GM04504 (cell line): ENCODE measurements around the gene EDARADD.

Experiments
- DNase-seq: peaks from one replicate; pipeline ENCODE4 v3.0.0-alpha.2; 2012; ENCODE audit warnings: low read depth

Gene EDARADD

GRCh38 chr1:236394879-236395229, 768 bp downstream of the EDARADD start:
- DNase-seq = no peak

GRCh38 chr1:236395230-236395946, 1.3 kb downstream of the EDARADD start:
- DNase-seq = no peak

GRCh38 chr1:236395947-236396664, 2.0 kb downstream of the EDARADD start:
- no peak for DNase-seq

- no peak for DNase-seq
Observed at GRCh38 chr1:236396665-236397043, 2.6 kb downstream of the EDARADD start.

DNA sequence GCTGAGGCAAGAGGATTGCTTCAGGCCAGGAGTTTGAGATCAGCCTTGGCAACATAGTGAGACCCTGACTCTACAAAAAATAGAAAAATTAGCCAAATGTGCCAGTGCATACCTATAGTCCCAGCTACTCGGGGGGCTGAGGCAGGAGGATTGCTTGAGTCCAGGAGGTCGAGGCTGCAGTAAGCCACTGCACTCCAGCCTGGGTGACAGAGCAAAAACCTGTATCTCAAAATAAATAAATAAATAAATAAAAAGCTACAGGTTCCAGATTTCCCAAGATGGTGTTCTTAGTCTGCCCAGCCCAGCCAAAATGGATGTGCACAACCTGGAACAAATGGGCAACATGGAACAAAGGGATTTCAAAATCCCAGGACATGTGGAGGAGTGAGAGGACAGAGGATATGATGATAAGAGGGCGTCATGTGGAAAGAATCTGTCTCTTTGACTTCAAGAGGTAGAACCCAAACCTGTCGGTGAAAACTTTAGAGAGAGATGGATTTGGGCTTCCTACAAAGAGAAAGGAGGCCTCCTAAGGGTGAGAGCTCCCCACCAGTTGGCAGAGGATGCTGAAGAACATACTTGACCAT, 3.2 kb downstream of the EDARADD start:
- DNase-seq = no peak

GRCh38 chr1:236398538-236398937, 4.5 kb downstream of the EDARADD start:
- no peak for DNase-seq

GRCh38 chr1:236400061-236400603, 6.0 kb downstream of the EDARADD start:
- no peak for DNase-seq

- no peak for DNase-seq
Observed at GRCh38 chr1:236401698-236402097, 7.6 kb downstream of the EDARADD start.

DNA sequence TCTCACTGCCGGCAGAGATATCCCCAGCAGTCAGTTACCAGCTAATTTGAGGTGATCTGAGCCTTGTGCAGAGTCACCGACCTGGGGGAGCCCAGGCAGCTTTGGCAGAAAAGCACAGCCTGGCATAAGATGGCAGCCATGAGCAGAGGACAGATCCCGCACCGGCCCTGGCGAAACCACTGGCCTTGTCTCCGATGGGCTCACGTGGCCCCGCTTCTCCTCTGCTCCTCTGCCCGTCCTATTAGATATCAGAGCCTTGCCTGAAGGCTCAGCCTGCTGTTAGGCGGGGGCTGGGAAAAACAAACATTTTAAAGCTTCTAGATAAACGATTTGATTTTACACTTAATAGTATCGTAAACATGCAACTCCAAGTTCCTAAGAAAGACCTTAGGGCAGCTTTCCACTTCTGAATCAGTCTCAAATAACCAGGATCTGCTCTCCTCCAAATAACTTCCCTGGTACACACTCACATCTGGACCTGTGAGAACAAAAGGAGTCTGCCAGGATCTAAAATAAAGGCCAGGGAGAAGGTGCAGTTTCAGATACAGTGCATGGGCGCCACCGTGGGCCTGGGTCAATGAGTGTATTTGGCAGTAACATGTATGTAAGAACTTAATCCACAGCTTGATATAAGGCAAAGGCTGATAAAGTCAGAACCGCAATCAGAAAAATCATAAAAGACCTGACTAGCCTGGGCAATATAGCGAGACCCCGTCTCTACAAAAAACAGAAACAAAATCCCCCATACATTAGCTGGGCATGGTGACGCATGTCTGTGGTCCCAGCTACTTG, 10.0 kb downstream of the EDARADD start:
- no peak for DNase-seq

GRCh38 chr1:236407059-236407458, 13.0 kb downstream of the EDARADD start:
- no peak for DNase-seq

DNA sequence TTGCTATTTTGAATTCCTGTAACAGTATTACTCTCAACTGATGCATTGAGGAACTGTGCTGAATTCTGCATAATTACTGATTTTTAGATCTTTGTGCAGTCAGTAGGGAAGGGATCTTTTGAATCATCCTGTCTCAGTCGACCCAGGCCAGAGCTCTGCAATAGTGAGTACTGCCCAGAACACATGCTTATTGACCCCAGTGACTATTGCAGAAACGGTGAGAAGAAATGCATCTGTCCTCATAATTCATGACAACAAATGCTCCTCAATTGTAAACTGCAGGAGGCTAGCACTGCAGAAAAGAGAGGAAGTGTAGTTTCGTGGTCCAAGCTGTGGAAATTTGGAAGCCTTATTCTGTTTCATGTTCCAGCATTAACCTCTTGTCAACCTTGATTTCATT, 19.6 kb downstream of the EDARADD start:
- no peak for DNase-seq

DNA sequence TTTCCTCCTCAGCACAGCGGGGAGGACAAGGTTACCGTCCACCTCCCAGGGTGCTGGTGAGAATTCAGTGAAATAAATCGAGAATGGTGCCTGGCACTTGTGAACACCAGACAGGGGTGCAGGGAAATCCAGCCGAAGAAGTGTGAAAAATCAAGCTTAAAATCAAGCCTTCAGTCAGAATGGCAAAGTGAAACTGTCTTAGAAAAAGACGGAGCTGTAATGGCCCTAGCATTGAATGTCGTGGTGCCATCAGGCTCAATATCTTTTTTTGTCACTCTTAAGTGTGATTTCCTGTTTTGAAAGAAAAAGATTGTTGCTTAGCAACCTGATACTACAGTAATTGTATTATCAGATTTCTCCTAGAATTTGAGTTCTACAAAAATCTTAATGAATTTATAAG, 22.1 kb downstream of the EDARADD start:
- DNase-seq = no peak

GRCh38 chr1:236417336-236417735, 23.2 kb downstream of the EDARADD start:
- DNase-seq = no peak

DNA sequence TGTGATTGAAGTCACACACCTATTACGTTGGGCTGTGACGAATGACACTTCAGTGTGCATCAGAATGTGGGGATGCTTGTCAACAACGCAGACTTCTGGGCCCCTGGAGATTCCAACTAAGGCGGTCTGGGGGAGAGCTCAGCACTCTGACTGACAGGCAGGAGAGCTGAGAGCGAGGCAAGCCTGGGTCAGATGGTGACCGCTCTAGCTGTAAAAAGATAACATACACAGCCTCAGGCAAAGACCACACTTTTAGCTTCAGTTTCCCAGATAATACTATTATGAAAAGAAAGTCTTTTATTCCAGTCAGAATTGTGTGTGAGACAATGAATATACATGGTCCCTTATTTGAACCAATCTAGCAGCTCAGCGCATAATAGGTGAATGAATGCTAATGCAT, 25.4 kb downstream of the EDARADD start:
- DNase-seq = no peak

- DNase-seq = no peak
Observed at GRCh38 chr1:236421022-236421421, 26.9 kb downstream of the EDARADD start.

GRCh38 chr1:236421850-236422516, 27.9 kb downstream of the EDARADD start:
- no peak for DNase-seq

GRCh38 chr1:236422517-236422876, 28.4 kb downstream of the EDARADD start:
- DNase-seq = no peak

- no peak for DNase-seq
Observed at GRCh38 chr1:236425031-236425663, 31.1 kb downstream of the EDARADD start.

DNA sequence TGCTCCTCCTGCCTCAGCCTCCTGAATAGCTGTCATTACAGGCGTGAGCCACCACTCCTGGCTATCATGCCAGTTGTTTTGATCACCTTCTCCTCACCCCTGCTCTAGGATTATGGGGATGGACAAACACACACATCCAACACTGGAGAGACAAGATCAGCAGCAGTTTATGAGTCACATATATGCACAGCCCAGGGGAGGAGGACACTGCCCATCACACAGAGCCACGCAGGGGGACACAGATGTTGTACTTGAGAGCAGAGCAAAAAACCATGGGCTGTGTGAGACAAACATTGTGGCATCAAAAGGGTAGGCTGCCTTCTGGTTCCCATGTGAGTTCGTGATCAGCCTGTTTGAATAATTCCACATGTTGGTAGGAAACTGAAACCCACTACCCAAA, 32.1 kb downstream of the EDARADD start:
- DNase-seq = no peak

GRCh38 chr1:236429715-236430274, 35.7 kb downstream of the EDARADD start:
- DNase-seq = no peak

DNA sequence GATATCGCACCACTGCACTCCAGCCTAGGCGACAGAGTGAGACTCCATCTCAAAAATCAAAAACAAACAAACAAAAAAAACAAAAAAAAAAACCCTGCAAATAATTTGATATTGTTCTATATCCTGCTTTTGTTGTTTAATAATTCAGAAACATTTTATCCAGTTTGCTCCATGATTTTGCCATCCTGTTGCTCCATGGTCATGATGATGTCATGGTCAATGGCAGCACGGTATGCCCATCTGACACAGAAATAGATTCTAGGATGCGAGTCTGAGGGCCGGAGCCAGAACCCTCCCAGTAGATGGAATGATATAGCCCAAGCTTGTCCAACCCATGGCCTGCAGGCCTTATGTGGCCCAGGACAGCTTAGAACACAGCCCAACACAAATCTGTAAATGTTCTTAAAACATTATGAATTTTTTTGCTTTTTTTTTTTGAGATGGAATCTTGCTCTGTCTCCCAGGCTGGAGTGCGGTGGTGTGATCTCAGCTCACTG, 39.8 kb downstream of the EDARADD start:
- no peak for DNase-seq
